Esophagus muscularis mucosa (tissue), 4 donors: ENCODE results near the gene ATG16L2. TPM values are rescaled to one million over a fixed set of nuclear protein-coding genes. Genes with fewer than 3 reads are reported as not detected.

Experiments used
- DNase-seq: peaks from one replicate; pipeline ENCODE4 v3.0.0-alpha.2; 2017; ENCODE audit errors: extremely low spot score
- H3K27ac ChIP-seq, 4 donors: fragments of 200-600 bp; sonication (generic); replicated peaks in 1 of 4; 1 replicate in 3 of 4; 2 replicates in 1 of 4; pipeline ENCODE4 v1.5.1; 2016 to 2019; ENCODE audit warnings: mild to moderate bottlenecking in 1 of 4
- H3K27me3 ChIP-seq, 4 donors: fragments of 200-600 bp; sonication (generic); one replicate each; pipeline versions ENCODE4 v1.5.1 to v1.6.0; 2016 to 2019
- H3K36me3 ChIP-seq, 4 donors: fragments of 200-600 bp; sonication (generic); one replicate each; pipeline ENCODE4 v1.5.1; 2016 to 2019
- H3K4me1 ChIP-seq, 4 donors: fragments of 200-600 bp; sonication (generic); one replicate each; pipeline ENCODE4 v1.5.1; 2016 to 2019
- H3K4me3 ChIP-seq, 4 donors: fragments of 200-600 bp; sonication (generic); 1 replicate in 2 of 4; 2 replicates in 2 of 4; pipeline ENCODE4 v1.5.1; 2016 to 2019; ENCODE audit warnings: mild to moderate bottlenecking in 4 of 4, moderate library complexity in 1 of 4
- H3K9me3 ChIP-seq, 4 donors: fragments of 200-600 bp; sonication (generic); 1 replicate in 3 of 4; 2 replicates in 1 of 4; pipeline ENCODE4 v1.5.1; 2016 to 2019
- CTCF ChIP-seq, 3 experiments: fragments of 200-600 bp in 2 of 3; fragments of 450-650 bp in 1 of 3; sonication (generic) in 2 of 3; IDR thresholded peaks; one replicate each; pipeline ENCODE4 v1.5.1; 2017 to 2019; ENCODE audit warnings: antibody characterized with exemption in 3 of 3, mild to moderate bottlenecking in 2 of 3, moderate library complexity in 1 of 3
- EP300 ChIP-seq: sonication (generic); formaldehyde crosslinking; IDR thresholded peaks from one replicate; pipeline ENCODE4 v1.6.1; 2017; ENCODE audit warnings: antibody characterized with exemption
- POLR2A ChIP-seq: fragments of 450-650 bp; IDR thresholded peaks from one replicate; pipeline ENCODE4 v1.6.1; 2017; ENCODE audit warnings: antibody characterized with exemption, moderate library complexity, mild to moderate bottlenecking, low read depth
- POLR2AphosphoS5 ChIP-seq, 2 donors: sonication (generic); formaldehyde crosslinking; IDR thresholded peaks; one replicate each; pipeline ENCODE4 v1.6.1; 2017; ENCODE audit warnings: antibody characterized with exemption in 2 of 2
- WGBS: methylation state at CpG from one replicate; pipeline ENCODE4 v1.1.5; 2018; 5-methylcytosine and 5-hydroxymethylcytosine counted together
- intact Hi-C: fragments of 100-400 bp; cut with DNase I; formaldehyde crosslinking; loops from one replicate; pipeline ENCODE4 v1.15.1; 2023
- total RNA-seq, 4 donors: library from RNA; depleted of rRNA; stranded (reverse); fragments of >200 nt; gene quantifications; one replicate each; pipeline versions ENCODE4 v1.1.0 to v1.2.1, GENCODE V29; 2016

Gene ATG16L2
- total RNA-seq, 4 donors from 2014 or later, result 11.8 to 19.3 (median 18.2) TPM

GRCh38 chr11:72767203-72768062, 46.8 kb upstream of the ATG16L2 start:
- intact Hi-C loops, result no loop called here
- no peak overlapping the region for H3K27ac ChIP-seq
- H3K27me3 ChIP-seq, result no peaks in the 10 kb centered on the region
- H3K9me3 ChIP-seq, result no peaks in the 10 kb centered on the region
- TF ChIP-seq POLR2AphosphoS5 (IDR thresholded peaks at IDR 0.05) (no peak), EP300 (no peak), CTCF (IDR thresholded peaks at IDR 0.05) (no peak), POLR2A (no peak)
- H3K36me3 ChIP-seq, result no peaks in the 10 kb centered on the region
- H3K4me1 ChIP-seq, result peaks cover 0 to 38% (median 14%) of the 10 kb centered on the region in 4 donors
- no peak overlapping the region for H3K4me3 ChIP-seq
- no peak for DNase-seq
- WGBS, result 96% methylated on average over 4 of the region's 4 CpGs

- 97% methylated on average over 3 of the region's 3 CpGs for WGBS
- no peak for TF ChIP-seq EP300
- TF ChIP-seq POLR2AphosphoS5 (IDR thresholded peaks at IDR 0.05), result no peak
- no peak for TF ChIP-seq CTCF (IDR thresholded peaks at IDR 0.05)
- no peak for TF ChIP-seq POLR2A
- no peaks in the 10 kb centered on the region for H3K9me3 ChIP-seq
- no peak for DNase-seq
- no peak overlapping the region for H3K27ac ChIP-seq
- no peaks in the 10 kb centered on the region for H3K36me3 ChIP-seq
- H3K4me3 ChIP-seq, result no peak overlapping the region
- H3K4me1 ChIP-seq, result peaks cover 7 to 49% (median 26%) of the 10 kb centered on the region in 4 donors
- no peaks in the 10 kb centered on the region for H3K27me3 ChIP-seq
- intact Hi-C loops, result no loop called here
Observed at GRCh38 chr11:72768581-72768980, 45.6 kb upstream of the ATG16L2 start.

GRCh38 chr11:72769680-72770079, 44.5 kb upstream of the ATG16L2 start:
- TF ChIP-seq CTCF (IDR thresholded peaks at IDR 0.05), result no peak
- no peak for TF ChIP-seq POLR2AphosphoS5 (IDR thresholded peaks at IDR 0.05)
- TF ChIP-seq POLR2A, result no peak
- TF ChIP-seq EP300, result no peak
- Histone ChIP-seq H3K9me3 (no peaks in the 10 kb centered on the region), H3K27me3 (no peaks in the 10 kb centered on the region), H3K27ac (no peak overlapping the region), H3K36me3 (no peaks in the 10 kb centered on the region), H3K4me3 (no peak overlapping the region), H3K4me1 (peaks cover 8 to 59% (median 30%) of the 10 kb centered on the region in 4 donors)
- intact Hi-C loops, result no loop called here
- 58% methylated on average over 4 of the region's 4 CpGs for WGBS
- DNase-seq, result no peak

- intact Hi-C loops, result no loop called here
- DNase-seq, result no peak
- no peak overlapping the region for H3K27ac ChIP-seq
- H3K36me3 ChIP-seq, result no peaks in the 10 kb centered on the region
- no peaks in the 10 kb centered on the region for H3K9me3 ChIP-seq
- H3K27me3 ChIP-seq, result no peaks in the 10 kb centered on the region
- peaks cover 8 to 65% (median 30%) of the 10 kb centered on the region in 4 donors for H3K4me1 ChIP-seq
- H3K4me3 ChIP-seq, result no peak overlapping the region
- TF ChIP-seq POLR2A (no peak), POLR2AphosphoS5 (IDR thresholded peaks at IDR 0.05) (no peak), CTCF (IDR thresholded peaks at IDR 0.05) (no peak), EP300 (no peak)
- WGBS, result 87% methylated on average over 3 of the region's 3 CpGs
Observed at GRCh38 chr11:72770799-72771198, 43.4 kb upstream of the ATG16L2 start.
